ENCODE measurements around the gene OSTF1.

Gene OSTF1

DNA sequence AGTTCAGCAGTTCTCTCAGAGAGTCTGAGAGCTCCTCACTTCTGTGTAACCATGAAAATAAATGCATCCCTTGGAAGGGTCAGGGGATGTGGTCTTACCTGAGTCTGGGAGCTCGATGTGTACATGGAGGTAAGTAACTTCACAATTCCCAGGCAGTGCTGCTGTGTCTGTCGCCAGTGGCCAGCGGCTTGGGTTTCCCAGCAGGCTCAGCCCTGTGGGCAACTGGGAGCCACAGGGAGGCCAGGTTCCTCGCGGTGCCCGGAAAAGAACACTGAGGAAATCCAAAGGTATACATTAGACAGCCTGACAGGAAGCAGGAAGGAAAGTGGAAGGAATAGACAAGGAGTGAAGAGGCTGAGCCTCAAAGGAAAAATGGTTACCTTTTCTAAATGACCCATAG is 62.2 kb downstream of the OSTF1 start:
- ATAC-seq, result no peak
- TF ChIP-seq ARNTL (CRISPR knock-in tag; IDR thresholded peaks at IDR 0.05; ENCODE audit: borderline replicate concordance, low read depth), result no peak
- TF ChIP-seq ESRRG (CRISPR knock-in tag; IDR thresholded peaks at IDR 0.05), result no peak
- no peak for TF ChIP-seq OSR1 (CRISPR knock-in tag; IDR thresholded peaks at IDR 0.05)
- no peak for TF ChIP-seq PPARA (CRISPR knock-in tag; IDR thresholded peaks at IDR 0.05; ENCODE audit: borderline replicate concordance)
- TF ChIP-seq ZFP3 (CRISPR knock-in tag; IDR thresholded peaks at IDR 0.05), result no peak
- TF ChIP-seq, protein P1, sequence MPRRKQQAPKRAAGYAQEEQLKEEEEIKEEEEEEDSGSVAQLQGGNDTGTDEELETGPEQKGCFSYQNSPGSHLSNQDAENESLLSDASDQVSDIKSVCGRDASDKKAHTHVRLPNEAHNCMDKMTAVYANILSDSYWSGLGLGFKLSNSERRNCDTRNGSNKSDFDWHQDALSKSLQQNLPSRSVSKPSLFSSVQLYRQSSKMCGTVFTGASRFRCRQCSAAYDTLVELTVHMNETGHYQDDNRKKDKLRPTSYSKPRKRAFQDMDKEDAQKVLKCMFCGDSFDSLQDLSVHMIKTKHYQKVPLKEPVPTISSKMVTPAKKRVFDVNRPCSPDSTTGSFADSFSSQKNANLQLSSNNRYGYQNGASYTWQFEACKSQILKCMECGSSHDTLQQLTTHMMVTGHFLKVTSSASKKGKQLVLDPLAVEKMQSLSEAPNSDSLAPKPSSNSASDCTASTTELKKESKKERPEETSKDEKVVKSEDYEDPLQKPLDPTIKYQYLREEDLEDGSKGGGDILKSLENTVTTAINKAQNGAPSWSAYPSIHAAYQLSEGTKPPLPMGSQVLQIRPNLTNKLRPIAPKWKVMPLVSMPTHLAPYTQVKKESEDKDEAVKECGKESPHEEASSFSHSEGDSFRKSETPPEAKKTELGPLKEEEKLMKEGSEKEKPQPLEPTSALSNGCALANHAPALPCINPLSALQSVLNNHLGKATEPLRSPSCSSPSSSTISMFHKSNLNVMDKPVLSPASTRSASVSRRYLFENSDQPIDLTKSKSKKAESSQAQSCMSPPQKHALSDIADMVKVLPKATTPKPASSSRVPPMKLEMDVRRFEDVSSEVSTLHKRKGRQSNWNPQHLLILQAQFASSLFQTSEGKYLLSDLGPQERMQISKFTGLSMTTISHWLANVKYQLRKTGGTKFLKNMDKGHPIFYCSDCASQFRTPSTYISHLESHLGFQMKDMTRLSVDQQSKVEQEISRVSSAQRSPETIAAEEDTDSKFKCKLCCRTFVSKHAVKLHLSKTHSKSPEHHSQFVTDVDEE (CRISPR knock-in tag; IDR thresholded peaks at IDR 0.05), result no peak
- TF ChIP-seq ISL1 (CRISPR knock-in tag; IDR thresholded peaks at IDR 0.05), result no peak

DNA sequence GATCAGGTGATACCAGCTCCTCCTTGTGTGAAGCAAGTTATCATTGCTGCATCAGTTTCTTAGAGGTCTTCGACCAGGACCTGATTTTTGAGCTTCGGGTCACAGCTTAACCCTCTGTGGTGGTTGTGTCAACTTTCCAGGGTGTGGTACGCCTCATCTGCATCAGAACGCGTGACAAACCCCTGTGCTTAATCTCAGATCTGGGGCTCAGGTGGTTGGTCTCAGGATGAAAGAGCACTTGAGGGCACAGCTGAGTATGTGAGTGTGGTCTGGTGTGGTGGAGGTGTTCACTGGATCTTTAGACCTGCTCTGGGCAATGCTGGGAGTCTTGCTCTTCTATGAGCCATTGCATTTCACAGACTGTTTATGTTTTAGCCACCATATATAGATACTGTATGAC is 64.1 kb downstream of the OSTF1 start:
- no peak for TF ChIP-seq GLIS3 (CRISPR knock-in tag; IDR thresholded peaks at IDR 0.05)
- no peak for TF ChIP-seq PPARA (CRISPR knock-in tag; IDR thresholded peaks at IDR 0.05; ENCODE audit: borderline replicate concordance)
- TF ChIP-seq ZNF70 (CRISPR knock-in tag; IDR thresholded peaks at IDR 0.05), result no peak
- no peak for TF ChIP-seq ZC3H10 (CRISPR knock-in tag; IDR thresholded peaks at IDR 0.05)
- no peak for TF ChIP-seq OSR1 (CRISPR knock-in tag; IDR thresholded peaks at IDR 0.05)
- no peak for TF ChIP-seq RARB (CRISPR knock-in tag; IDR thresholded peaks at IDR 0.05)
- TF ChIP-seq, protein P1 (CRISPR knock-in tag; IDR thresholded peaks at IDR 0.05), result no peak
- TF ChIP-seq BACH2 (CRISPR knock-in tag; IDR thresholded peaks at IDR 0.05; ENCODE audit: borderline replicate concordance), result no peak
- TF ChIP-seq ZFP3 (CRISPR knock-in tag; IDR thresholded peaks at IDR 0.05), result no peak
- TF ChIP-seq, protein P2, sequence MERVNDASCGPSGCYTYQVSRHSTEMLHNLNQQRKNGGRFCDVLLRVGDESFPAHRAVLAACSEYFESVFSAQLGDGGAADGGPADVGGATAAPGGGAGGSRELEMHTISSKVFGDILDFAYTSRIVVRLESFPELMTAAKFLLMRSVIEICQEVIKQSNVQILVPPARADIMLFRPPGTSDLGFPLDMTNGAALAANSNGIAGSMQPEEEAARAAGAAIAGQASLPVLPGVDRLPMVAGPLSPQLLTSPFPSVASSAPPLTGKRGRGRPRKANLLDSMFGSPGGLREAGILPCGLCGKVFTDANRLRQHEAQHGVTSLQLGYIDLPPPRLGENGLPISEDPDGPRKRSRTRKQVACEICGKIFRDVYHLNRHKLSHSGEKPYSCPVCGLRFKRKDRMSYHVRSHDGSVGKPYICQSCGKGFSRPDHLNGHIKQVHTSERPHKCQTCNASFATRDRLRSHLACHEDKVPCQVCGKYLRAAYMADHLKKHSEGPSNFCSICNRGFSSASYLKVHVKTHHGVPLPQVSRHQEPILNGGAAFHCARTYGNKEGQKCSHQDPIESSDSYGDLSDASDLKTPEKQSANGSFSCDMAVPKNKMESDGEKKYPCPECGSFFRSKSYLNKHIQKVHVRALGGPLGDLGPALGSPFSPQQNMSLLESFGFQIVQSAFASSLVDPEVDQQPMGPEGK (CRISPR knock-in tag; IDR thresholded peaks at IDR 0.05; ENCODE audit: borderline replicate concordance), result no peak
- TF ChIP-seq, protein P3, sequence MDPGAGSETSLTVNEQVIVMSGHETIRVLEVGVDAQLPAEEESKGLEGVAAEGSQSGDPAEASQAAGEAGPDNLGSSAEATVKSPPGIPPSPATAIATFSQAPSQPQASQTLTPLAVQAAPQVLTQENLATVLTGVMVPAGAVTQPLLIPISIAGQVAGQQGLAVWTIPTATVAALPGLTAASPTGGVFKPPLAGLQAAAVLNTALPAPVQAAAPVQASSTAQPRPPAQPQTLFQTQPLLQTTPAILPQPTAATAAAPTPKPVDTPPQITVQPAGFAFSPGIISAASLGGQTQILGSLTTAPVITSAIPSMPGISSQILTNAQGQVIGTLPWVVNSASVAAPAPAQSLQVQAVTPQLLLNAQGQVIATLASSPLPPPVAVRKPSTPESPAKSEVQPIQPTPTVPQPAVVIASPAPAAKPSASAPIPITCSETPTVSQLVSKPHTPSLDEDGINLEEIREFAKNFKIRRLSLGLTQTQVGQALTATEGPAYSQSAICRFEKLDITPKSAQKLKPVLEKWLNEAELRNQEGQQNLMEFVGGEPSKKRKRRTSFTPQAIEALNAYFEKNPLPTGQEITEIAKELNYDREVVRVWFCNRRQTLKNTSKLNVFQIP (CRISPR knock-in tag; IDR thresholded peaks at IDR 0.05; ENCODE audit: borderline replicate concordance, low read depth), result no peak
- no peak for TF ChIP-seq ZNF565 (CRISPR knock-in tag; conservative IDR thresholded peaks at IDR 0.05; ENCODE audit: low read depth)
- TF ChIP-seq, protein P4, sequence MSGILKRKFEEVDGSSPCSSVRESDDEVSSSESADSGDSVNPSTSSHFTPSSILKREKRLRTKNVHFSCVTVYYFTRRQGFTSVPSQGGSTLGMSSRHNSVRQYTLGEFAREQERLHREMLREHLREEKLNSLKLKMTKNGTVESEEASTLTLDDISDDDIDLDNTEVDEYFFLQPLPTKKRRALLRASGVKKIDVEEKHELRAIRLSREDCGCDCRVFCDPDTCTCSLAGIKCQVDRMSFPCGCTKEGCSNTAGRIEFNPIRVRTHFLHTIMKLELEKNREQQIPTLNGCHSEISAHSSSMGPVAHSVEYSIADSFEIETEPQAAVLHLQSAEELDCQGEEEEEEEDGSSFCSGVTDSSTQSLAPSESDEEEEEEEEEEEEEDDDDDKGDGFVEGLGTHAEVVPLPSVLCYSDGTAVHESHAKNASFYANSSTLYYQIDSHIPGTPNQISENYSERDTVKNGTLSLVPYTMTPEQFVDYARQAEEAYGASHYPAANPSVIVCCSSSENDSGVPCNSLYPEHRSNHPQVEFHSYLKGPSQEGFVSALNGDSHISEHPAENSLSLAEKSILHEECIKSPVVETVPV (CRISPR knock-in tag; IDR thresholded peaks at IDR 0.05), result no peak
- TF ChIP-seq ESRRG (CRISPR knock-in tag; IDR thresholded peaks at IDR 0.05), result no peak
- TF ChIP-seq, protein P5, sequence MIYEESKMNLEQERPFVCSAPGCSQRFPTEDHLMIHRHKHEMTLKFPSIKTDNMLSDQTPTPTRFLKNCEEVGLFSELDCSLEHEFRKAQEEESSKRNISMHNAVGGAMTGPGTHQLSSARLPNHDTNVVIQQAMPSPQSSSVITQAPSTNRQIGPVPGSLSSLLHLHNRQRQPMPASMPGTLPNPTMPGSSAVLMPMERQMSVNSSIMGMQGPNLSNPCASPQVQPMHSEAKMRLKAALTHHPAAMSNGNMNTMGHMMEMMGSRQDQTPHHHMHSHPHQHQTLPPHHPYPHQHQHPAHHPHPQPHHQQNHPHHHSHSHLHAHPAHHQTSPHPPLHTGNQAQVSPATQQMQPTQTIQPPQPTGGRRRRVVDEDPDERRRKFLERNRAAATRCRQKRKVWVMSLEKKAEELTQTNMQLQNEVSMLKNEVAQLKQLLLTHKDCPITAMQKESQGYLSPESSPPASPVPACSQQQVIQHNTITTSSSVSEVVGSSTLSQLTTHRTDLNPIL (CRISPR knock-in tag; IDR thresholded peaks at IDR 0.05; ENCODE audit: low read depth), result no peak
- TF ChIP-seq ZNF8 (CRISPR knock-in tag; IDR thresholded peaks at IDR 0.05), result no peak
- TF ChIP-seq ISL1 (CRISPR knock-in tag; IDR thresholded peaks at IDR 0.05), result no peak
- no peak for TF ChIP-seq TOX (CRISPR knock-in tag; IDR thresholded peaks at IDR 0.05; ENCODE audit: borderline replicate concordance)
- ATAC-seq, result no peak
